ENCODE measurements around the gene VPS41. TPM values are rescaled to one million over a fixed set of nuclear protein-coding genes. Genes with fewer than 3 reads are reported as not detected.

VPS41 gene
- total and polyA plus RNA-seq, 2 donors from 2014 or later = 21.8 to 94.0 TPM

GRCh38 chr7:38825721-38826440 is 83.1 kb downstream of the VPS41 start:
- Histone ChIP-seq H3K9me3 (ENCODE audit: control insufficient read depth in 2 of 3, insufficient read depth in 1 of 3, low read length in 3 of 3) (peaks cover 0 to 4% (median 0%) of the 10 kb centered on the region in 3 donors), H3K36me3 (ENCODE audit: control insufficient read depth in 2 of 3, insufficient read depth in 3 of 3, low read length in 3 of 3) (no peaks in the 10 kb centered on the region), H3K9ac (ENCODE audit: low read length in 3 of 3) (no peak overlapping the region), H3K27me3 (ENCODE audit: control insufficient read depth, insufficient read depth, low read length) (no peaks in the 10 kb centered on the region), H3K4me3 (ENCODE audit: low read length in 3 of 3) (no peak overlapping the region), H3K4me1 (ENCODE audit: control insufficient read depth in 2 of 3, insufficient read depth in 2 of 3, low read depth in 1 of 3, low read length in 3 of 3) (peaks cover 0 to 6% (median 3%) of the 10 kb centered on the region in 3 donors), H3K27ac (ENCODE audit: low read depth in 2 of 2, low read length in 2 of 2) (peak overlapping the region in 1 of 2 donors; percentile 23)
- intact Hi-C loops (cut with DNase I) = no loop called here
- FAIRE-seq = no peak
- no peak for DNase-seq
- TF ChIP-seq, protein P1, sequence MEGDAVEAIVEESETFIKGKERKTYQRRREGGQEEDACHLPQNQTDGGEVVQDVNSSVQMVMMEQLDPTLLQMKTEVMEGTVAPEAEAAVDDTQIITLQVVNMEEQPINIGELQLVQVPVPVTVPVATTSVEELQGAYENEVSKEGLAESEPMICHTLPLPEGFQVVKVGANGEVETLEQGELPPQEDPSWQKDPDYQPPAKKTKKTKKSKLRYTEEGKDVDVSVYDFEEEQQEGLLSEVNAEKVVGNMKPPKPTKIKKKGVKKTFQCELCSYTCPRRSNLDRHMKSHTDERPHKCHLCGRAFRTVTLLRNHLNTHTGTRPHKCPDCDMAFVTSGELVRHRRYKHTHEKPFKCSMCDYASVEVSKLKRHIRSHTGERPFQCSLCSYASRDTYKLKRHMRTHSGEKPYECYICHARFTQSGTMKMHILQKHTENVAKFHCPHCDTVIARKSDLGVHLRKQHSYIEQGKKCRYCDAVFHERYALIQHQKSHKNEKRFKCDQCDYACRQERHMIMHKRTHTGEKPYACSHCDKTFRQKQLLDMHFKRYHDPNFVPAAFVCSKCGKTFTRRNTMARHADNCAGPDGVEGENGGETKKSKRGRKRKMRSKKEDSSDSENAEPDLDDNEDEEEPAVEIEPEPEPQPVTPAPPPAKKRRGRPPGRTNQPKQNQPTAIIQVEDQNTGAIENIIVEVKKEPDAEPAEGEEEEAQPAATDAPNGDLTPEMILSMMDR (IDR thresholded peaks at IDR 0.05; ENCODE audit: borderline replicate concordance, extremely low read depth, insufficient read depth) = no peak

DNA sequence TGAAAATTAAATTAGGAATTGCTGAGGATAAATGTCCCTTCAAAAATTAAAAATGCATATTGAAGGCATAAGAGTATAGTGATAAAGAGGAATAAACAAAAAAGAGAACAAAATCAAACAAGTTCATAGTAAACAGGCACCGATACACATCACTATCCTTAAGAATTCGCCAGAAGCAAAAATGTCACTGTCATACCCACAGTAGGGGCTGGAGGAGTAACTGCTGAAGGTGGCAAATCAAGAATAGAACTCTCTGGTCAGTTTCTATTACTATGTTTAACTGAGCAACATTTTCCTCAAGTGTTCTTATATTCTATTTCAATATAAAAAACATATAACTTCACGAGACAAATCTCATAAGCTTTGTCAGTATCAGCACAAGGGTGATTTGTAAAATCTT is 84.0 kb downstream of the VPS41 start:
- H3K27me3 ChIP-seq (ENCODE audit: control insufficient read depth, insufficient read depth, low read length) = no peaks in the 10 kb centered on the region
- H3K9ac ChIP-seq (ENCODE audit: low read length in 3 of 3) = no peak overlapping the region
- H3K9me3 ChIP-seq (ENCODE audit: control insufficient read depth in 2 of 3, insufficient read depth in 1 of 3, low read length in 3 of 3) = peaks cover 0 to 4% (median 0%) of the 10 kb centered on the region in 3 donors
- DNase-seq (no peak), FAIRE-seq (no peak)
- TF ChIP-seq, protein P1 (IDR thresholded peaks at IDR 0.05; ENCODE audit: borderline replicate concordance, extremely low read depth, insufficient read depth) = no peak
- H3K27ac ChIP-seq (ENCODE audit: low read depth in 2 of 2, low read length in 2 of 2) = no peak overlapping the region
- no peak overlapping the region for H3K4me3 ChIP-seq (ENCODE audit: low read length in 3 of 3)
- intact Hi-C loops (cut with DNase I) = no loop called here
- peaks cover 0 to 6% (median 3%) of the 10 kb centered on the region in 3 donors for H3K4me1 ChIP-seq (ENCODE audit: control insufficient read depth in 2 of 3, insufficient read depth in 2 of 3, low read depth in 1 of 3, low read length in 3 of 3)
- H3K36me3 ChIP-seq (ENCODE audit: control insufficient read depth in 2 of 3, insufficient read depth in 3 of 3, low read length in 3 of 3) = no peaks in the 10 kb centered on the region

DNA sequence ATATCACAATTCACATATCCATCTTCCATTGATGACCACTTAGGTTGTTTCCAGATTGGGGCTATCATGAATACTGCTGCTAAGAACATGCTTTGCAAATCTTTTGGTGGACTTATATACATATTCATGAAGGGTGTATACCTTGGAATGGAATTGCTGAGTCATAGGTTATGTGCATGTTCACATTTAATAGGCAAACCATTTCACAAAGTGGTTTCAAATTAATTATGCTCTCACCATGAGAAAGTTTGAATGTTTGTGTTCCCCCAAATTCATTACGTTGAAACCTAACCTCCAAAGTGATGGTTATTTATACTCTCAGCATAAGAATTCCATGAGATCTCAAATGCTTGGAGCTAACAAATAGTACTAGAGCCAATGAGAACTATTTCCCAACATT is 86.4 kb downstream of the VPS41 start:
- intact Hi-C loops (cut with DNase I) = no loop called here
- H3K36me3 ChIP-seq (ENCODE audit: control insufficient read depth in 2 of 3, insufficient read depth in 3 of 3, low read length in 3 of 3) = peaks cover 0 to 4% (median 0%) of the 10 kb centered on the region in 3 donors
- H3K27me3 ChIP-seq (ENCODE audit: control insufficient read depth, insufficient read depth, low read length) = no peaks in the 10 kb centered on the region
- no peak overlapping the region for H3K27ac ChIP-seq (ENCODE audit: low read depth in 2 of 2, low read length in 2 of 2)
- H3K4me3 ChIP-seq (ENCODE audit: low read length in 3 of 3) = no peak overlapping the region
- H3K9ac ChIP-seq (ENCODE audit: low read length in 3 of 3) = no peak overlapping the region
- DNase-seq (no peak), FAIRE-seq (no peak)
- TF ChIP-seq, protein P1 (IDR thresholded peaks at IDR 0.05; ENCODE audit: borderline replicate concordance, extremely low read depth, insufficient read depth) = no peak
- peaks cover 0 to 6% (median 3%) of the 10 kb centered on the region in 3 donors for H3K4me1 ChIP-seq (ENCODE audit: control insufficient read depth in 2 of 3, insufficient read depth in 2 of 3, low read depth in 1 of 3, low read length in 3 of 3)
- peaks cover 0 to 4% (median 0%) of the 10 kb centered on the region in 3 donors for H3K9me3 ChIP-seq (ENCODE audit: control insufficient read depth in 2 of 3, insufficient read depth in 1 of 3, low read length in 3 of 3)
